22Rv1 (cell line): ENCODE measurements around the gene CNEP1R1.

Source experiments
- H3K27ac ChIP-seq: fragments of 450-650 bp; 2 replicates; pipeline ENCODE4 v1.5.1; 2017
- ZFX ChIP-seq: fragments of 450-650 bp; IDR thresholded peaks from 2 replicates; pipeline ENCODE4 v1.6.1; 2017; ENCODE audit warnings: antibody characterized with exemption, borderline replicate concordance
- TF ChIP-seq, protein P1 (sequence below): fragments of 450-650 bp; IDR thresholded peaks from 2 replicates; pipeline ENCODE4 v1.5.1; 2017; ENCODE audit warnings: mild to moderate bottlenecking

The CNEP1R1 gene

DNA sequence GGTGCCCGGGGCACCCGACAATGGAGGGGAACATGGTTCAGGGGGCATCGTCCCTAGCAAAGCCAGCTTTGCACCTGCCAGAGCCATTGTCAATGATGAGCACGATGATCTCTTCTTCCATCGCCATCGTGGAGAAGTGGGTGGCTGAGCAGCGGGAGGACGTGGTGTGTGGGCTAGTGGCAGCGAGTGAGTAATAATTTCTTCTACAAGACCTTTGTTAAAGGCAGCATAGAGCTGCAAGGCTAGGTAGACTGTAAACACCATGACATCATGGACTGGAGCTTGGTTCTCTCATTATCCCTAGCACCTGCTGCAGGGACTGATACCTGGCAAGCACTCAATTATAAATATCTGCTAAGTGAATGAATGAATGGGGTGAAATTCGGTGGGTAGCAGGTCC, 34.1 kb downstream of the CNEP1R1 start:
- no peak overlapping the region for H3K27ac ChIP-seq
- no peak for TF ChIP-seq ZFX
- TF ChIP-seq, protein P1, sequence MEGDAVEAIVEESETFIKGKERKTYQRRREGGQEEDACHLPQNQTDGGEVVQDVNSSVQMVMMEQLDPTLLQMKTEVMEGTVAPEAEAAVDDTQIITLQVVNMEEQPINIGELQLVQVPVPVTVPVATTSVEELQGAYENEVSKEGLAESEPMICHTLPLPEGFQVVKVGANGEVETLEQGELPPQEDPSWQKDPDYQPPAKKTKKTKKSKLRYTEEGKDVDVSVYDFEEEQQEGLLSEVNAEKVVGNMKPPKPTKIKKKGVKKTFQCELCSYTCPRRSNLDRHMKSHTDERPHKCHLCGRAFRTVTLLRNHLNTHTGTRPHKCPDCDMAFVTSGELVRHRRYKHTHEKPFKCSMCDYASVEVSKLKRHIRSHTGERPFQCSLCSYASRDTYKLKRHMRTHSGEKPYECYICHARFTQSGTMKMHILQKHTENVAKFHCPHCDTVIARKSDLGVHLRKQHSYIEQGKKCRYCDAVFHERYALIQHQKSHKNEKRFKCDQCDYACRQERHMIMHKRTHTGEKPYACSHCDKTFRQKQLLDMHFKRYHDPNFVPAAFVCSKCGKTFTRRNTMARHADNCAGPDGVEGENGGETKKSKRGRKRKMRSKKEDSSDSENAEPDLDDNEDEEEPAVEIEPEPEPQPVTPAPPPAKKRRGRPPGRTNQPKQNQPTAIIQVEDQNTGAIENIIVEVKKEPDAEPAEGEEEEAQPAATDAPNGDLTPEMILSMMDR, result no peak

DNA sequence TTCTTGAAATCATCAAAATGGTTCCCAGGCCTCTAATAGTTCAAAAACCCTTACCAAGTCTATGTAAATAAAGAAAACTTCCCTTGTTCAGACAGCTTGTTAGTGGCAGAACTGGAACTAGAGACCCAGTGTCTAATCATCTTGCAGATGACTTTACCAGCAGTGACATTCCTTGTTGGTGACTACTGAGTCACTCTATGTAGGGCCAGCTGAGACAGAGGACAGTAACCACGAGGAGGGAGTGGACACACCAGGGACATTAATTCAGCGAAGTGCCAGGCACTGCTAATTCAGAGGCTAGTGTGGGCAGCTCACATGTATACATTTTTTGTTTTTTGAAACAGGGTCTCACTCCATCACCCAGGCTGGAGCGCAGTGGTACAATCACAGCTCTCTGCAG, 34.6 kb downstream of the CNEP1R1 start:
- H3K27ac ChIP-seq, result no peak overlapping the region
- TF ChIP-seq ZFX, result no peak

DNA sequence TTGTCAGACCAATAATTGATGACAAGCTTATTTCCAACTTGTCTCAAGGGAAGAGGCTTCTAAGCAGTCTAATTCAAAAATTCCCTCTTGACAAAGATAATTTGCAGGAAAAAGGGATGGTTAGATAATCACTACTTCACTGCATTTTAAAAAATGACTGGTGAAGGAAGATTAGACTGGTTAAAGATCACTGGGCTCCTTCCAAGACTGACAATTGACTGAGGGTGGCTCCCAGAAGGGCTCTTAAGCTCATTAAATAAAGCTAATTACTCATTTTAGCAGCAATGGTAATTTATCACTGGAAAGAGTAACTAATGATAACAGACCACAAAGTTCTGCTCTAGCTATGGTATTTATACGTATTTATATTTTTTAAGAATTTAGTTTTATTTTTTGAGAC, 36.3 kb downstream of the CNEP1R1 start:
- no peak overlapping the region for H3K27ac ChIP-seq
- TF ChIP-seq, protein P1, result no peak
- no peak for TF ChIP-seq ZFX

DNA sequence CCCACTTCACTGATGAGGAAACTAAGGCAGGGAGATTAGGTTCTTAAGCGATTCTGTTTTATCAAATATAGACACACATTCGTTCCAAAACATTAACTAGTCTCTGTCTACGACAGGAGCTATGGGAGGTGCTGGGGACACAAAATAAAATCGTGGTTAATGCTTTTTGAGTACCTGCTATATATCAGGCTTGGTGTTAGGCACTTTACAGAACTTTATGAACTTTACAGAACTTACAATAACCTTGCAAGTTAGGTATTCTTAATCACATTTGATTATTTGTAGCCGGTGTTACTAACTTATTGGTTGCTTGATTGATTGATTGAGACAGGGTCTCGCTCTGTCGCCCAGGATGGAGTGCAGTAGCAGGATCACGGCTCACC, 40.2 kb downstream of the CNEP1R1 start:
- TF ChIP-seq, protein P1, result no peak
- no peak for TF ChIP-seq ZFX
- H3K27ac ChIP-seq, result no peak overlapping the region

DNA sequence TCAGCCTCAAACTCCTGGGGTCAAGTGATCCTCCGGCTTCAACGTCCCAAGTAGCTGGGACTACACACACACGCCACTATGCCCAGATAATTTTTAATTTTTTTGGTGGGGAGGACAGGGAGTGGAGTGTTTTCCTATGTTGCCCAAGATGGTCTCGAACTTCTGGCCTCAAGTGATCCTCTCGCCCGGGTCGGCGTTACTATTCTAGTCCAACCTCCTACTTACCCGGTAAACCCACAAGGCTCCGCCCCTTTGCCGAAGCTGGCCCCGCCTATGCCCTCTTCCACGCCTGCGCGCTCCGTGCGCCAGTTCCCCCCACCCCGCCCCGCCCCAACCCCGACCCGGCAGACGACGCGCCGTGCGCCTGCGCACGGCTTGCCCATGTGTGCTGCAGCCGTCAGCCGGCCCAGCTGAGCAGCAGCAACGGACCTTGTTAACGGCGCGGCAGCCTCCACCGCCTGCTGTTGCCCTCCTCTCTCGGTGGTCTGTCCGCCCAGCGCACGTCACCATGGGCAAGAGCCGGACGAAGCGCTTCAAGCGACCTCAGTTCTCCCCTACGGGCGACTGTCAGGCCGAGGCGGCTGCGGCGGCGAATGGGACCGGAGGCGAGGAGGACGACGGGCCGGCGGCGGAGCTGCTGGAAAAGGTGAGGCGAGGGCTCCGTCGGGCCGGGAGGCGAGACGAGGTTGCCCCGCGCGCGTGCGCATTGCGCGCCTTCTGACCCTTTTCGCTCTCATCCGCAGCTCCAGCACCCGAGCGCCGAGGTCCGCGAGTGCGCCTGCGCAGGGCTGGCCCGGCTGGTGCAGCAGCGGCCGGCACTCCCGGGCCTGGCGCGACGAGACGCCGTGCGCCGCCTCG, 40.8 kb downstream of the CNEP1R1 start, which contains the start of gene HEATR3:
Gene HEATR3, plus strand, starts transcription at position 347 of the 858 bp plus-strand sequence. Its CDS starts 162 bp downstream, at position 509.
- TF ChIP-seq ZFX, result no peak
- TF ChIP-seq, protein P1, result no peak
- H3K27ac ChIP-seq, result peak within 1 kb of the TSS; percentile 88

DNA sequence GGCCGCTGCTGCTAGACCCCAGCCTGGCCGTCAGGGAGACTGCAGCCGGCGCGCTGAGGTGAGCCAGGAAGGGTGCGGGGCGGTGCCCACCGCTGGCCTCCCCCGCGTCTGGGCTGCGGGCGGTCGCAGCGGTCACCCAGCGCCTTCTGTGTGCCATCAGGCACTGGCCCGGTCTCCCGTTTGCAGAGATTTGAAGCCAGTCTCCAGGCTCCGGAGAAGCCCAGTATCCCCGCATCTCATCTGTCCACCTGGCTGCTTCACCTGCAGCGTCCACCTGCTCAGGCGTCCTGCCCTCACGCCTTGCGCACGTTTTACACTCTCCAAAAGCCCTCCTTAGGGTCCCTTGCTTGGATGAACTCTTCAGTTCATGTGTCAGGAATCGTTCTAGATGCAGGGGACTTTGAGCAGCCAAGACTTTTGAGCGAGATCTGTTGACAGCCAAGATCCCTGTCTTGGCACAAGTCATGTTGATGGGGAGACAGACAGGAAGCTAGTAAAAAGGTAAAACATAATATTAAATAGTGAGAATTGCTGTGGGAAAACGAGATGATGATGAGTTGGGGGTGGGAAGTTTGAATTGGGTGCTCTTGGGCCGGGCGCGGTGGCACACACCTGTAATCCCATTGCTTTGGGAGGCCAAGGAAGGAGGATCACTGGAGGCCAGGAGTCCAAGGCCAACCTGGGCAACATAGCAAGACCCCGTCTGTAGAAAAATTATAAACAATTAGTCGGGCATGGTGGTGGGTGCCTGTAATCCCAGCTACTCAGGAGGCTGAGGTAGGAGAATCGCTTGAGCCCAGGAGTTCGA, 41.7 kb downstream of the CNEP1R1 start:
- TF ChIP-seq ZFX, result no peak
- TF ChIP-seq, protein P1, result no peak
- H3K27ac ChIP-seq, result peak overlapping the region; percentile 88

DNA sequence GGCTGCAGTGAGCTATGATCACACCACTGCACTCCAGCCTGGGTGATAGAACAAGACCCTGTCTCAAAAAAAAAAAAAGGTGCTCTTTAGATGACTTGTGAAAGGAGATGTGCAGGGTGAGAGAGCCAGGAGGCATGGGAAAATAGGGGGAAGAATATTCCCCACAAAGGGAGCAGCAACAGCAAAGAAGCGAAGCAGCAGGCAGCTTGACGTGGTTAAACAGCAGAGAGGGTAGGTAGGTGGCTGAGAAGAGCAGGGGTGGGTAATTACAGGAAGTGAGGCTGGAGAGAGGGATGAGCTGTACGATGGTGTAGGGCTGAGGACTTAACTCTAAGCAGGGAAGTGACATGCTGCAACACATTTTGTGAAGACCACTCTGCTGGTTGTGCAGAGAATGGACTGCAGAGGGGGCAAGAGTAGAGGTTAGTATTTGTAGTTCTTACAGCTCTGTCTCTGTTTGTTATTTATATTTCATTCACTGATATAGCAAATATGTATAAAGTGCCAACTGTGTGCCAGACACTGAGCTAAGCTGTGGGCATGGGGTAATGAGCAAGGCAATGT, 42.3 kb downstream of the CNEP1R1 start:
- no peak for TF ChIP-seq ZFX
- TF ChIP-seq, protein P1, result 0 out of 2 replicates have a peak, but pooled peaks have one; percentile 20

More for the DNA sequence above, 42.3 kb downstream of the CNEP1R1 start:
- H3K27ac ChIP-seq, result no peak overlapping the region
